Activated naive CD4-positive, alpha-beta T cell treated with anti-CD3 and anti-CD28 coated beads for 36 hours (primary cell): ENCODE results near the gene SLC48A1. TPM values are rescaled to one million over a fixed set of nuclear protein-coding genes. Genes with fewer than 3 reads are reported as not detected.

Experiments used
- CTCF ChIA-PET: fragments of 350-600 bp; sonication (Branson Sonifier 250); formaldehyde crosslinking; loops from one replicate; lab custom pipeline; 2021; ENCODE audit warnings: antibody characterized with exemption; lab: Charles Lee
- DNase-seq: peaks from one replicate; pipeline ENCODE4 v3.0.0-alpha.2; 2020
- H3K27ac Mint-ChIP-seq: one replicate; pipeline ENCODE4 v1.8.0; 2021; ENCODE audit warnings: mild to moderate bottlenecking, mixed read lengths
- H3K27me3 Mint-ChIP-seq: one replicate; pipeline ENCODE4 v1.8.0; 2021; ENCODE audit warnings: low read depth, mixed read lengths
- H3K36me3 Mint-ChIP-seq: one replicate; pipeline ENCODE4 v1.8.0; 2021; ENCODE audit warnings: low read depth, mixed read lengths
- H3K4me1 Mint-ChIP-seq: one replicate; pipeline ENCODE4 v1.8.0; 2021; ENCODE audit warnings: low read depth, mixed read lengths
- H3K4me3 Mint-ChIP-seq: one replicate; pipeline ENCODE4 v1.8.0; 2021; ENCODE audit warnings: mild to moderate bottlenecking, moderate library complexity, mixed read lengths
- H3K9me3 Mint-ChIP-seq: one replicate; pipeline ENCODE4 v1.8.0; 2021; ENCODE audit warnings: mixed read lengths
- intact Hi-C: fragments of 100-400 bp; cut with micrococcal nuclease; formaldehyde crosslinking; loops from one replicate; pipeline ENCODE4 v1.15.1; 2023
- total RNA-seq, 2 experiments: library from RNA; stranded (reverse); gene quantifications; one replicate each; pipeline ENCODE4 v1.2.3, GENCODE V29; 2021

SLC48A1 gene
- total RNA-seq, 2 experiments from 2014 or later, result 16.6 to 21.0 TPM

GRCh38 chr12:47736877-47737676 is 36.0 kb upstream of the SLC48A1 start:
- intact Hi-C loops, result no loop called here
- CTCF ChIA-PET, result interaction anchor here (0.6 to 12.6 kb wide), 7 partner anchors 18 to 274 kb away, joined by 3 to 728 read pairs (median 4); partner anchors contain the start of gene SLC48A1
- Mint-ChIP-seq H3K27ac (no peak overlapping the region), H3K9me3 (no peaks in the 10 kb centered on the region), H3K27me3 (no peaks in the 10 kb centered on the region), H3K4me1 (peaks cover 16% of the 10 kb centered on the region), H3K36me3 (no peaks in the 10 kb centered on the region), H3K4me3 (no peak overlapping the region)
- DNase-seq, result no peak

GRCh38 chr12:47737936-47738594 is 35.0 kb upstream of the SLC48A1 start:
- Mint-ChIP-seq H3K27ac (no peak overlapping the region), H3K9me3 (no peaks in the 10 kb centered on the region), H3K36me3 (no peaks in the 10 kb centered on the region), H3K4me1 (peaks cover 19% of the 10 kb centered on the region), H3K27me3 (no peaks in the 10 kb centered on the region), H3K4me3 (no peak overlapping the region)
- intact Hi-C loops, result no loop called here
- CTCF ChIA-PET, result interaction anchor here (10.6 to 12.6 kb wide), 2 partner anchors 36 to 99 kb away, joined by 440 to 728 read pairs; partner anchors contain the start of gene SLC48A1
- DNase-seq, result no peak

- Mint-ChIP-seq H3K36me3 (no peaks in the 10 kb centered on the region), H3K4me3 (no peak overlapping the region), H3K4me1 (peaks cover 19% of the 10 kb centered on the region), H3K27ac (no peak overlapping the region), H3K9me3 (no peaks in the 10 kb centered on the region), H3K27me3 (no peaks in the 10 kb centered on the region)
- CTCF ChIA-PET, result interaction anchor here (5.9 to 12.6 kb wide), 4 partner anchors 19 to 98 kb away, joined by 121 to 728 read pairs (median 364); partner anchors contain the start of genes RAPGEF3 and SLC48A1
- DNase-seq, result no peak
- intact Hi-C loops, result no loop called here
Measured at GRCh38 chr12:47739297-47739696, 33.7 kb upstream of the SLC48A1 start.

GRCh38 chr12:47739979-47740378 is 33.1 kb upstream of the SLC48A1 start:
- H3K27ac Mint-ChIP-seq, result no peak overlapping the region
- H3K36me3 Mint-ChIP-seq, result no peaks in the 10 kb centered on the region
- H3K27me3 Mint-ChIP-seq, result no peaks in the 10 kb centered on the region
- CTCF ChIA-PET, result interaction anchor here (1.5 to 12.6 kb wide), 7 partner anchors 18 to 707 kb away, joined by 4 to 728 read pairs (median 121); partner anchors contain the start of genes RAPGEF3 and SLC48A1
- DNase-seq, result no peak
- no peaks in the 10 kb centered on the region for H3K9me3 Mint-ChIP-seq
- peaks cover 19% of the 10 kb centered on the region for H3K4me1 Mint-ChIP-seq
- H3K4me3 Mint-ChIP-seq, result no peak overlapping the region
- intact Hi-C loops, result loop anchor here (5.0 to 10.0 kb wide), 2 partner anchors 207 to 425 kb away; no protein-coding TSS in a partner anchor

GRCh38 chr12:47740606-47741339 is 32.3 kb upstream of the SLC48A1 start:
- DNase-seq, result no peak
- CTCF ChIA-PET, result interaction anchor here (0.8 to 12.6 kb wide), 15 partner anchors 10 to 708 kb away, joined by 3 to 728 read pairs (median 22); partner anchors contain the start of genes ENDOU, RAPGEF3 and SLC48A1
- Mint-ChIP-seq H3K9me3 (no peaks in the 10 kb centered on the region), H3K4me3 (no peak overlapping the region), H3K36me3 (no peaks in the 10 kb centered on the region), H3K27ac (no peak overlapping the region), H3K4me1 (peaks cover 19% of the 10 kb centered on the region), H3K27me3 (no peaks in the 10 kb centered on the region)
- intact Hi-C loops, result loop anchor here (5.0 to 10.0 kb wide), 2 partner anchors 207 to 424 kb away; no protein-coding TSS in a partner anchor

GRCh38 chr12:47741340-47741703 is 31.7 kb upstream of the SLC48A1 start:
- intact Hi-C loops, result loop anchor here (5.0 to 10.0 kb wide), 2 partner anchors 206 to 423 kb away; no protein-coding TSS in a partner anchor
- CTCF ChIA-PET, result interaction anchor here (0.6 to 12.6 kb wide), 26 partner anchors 10 to 1002 kb away, joined by 3 to 728 read pairs (median 13); partner anchors contain the start of genes ENDOU, RAPGEF3, RPAP3 and SLC48A1
- Mint-ChIP-seq H3K36me3 (no peaks in the 10 kb centered on the region), H3K4me1 (peaks cover 19% of the 10 kb centered on the region), H3K9me3 (no peaks in the 10 kb centered on the region), H3K27ac (no peak overlapping the region), H3K4me3 (no peak overlapping the region), H3K27me3 (no peaks in the 10 kb centered on the region)
- DNase-seq, result peak; percentile 65

GRCh38 chr12:47742253-47742825 is 30.7 kb upstream of the SLC48A1 start:
- intact Hi-C loops, result loop anchor here (1.0 to 10.0 kb wide), 9 partner anchors 16 to 422 kb away; partner anchors contain the start of gene RAPGEF3
- Mint-ChIP-seq H3K27me3 (peaks cover 2% of the 10 kb centered on the region), H3K9me3 (no peaks in the 10 kb centered on the region), H3K4me3 (no peak overlapping the region), H3K36me3 (no peaks in the 10 kb centered on the region), H3K4me1 (peaks cover 19% of the 10 kb centered on the region), H3K27ac (no peak overlapping the region)
- DNase-seq, result peak; percentile 87
- CTCF ChIA-PET, result interaction anchor here (0.6 to 12.6 kb wide), 44 partner anchors 9 to 1003 kb away, joined by 3 to 728 read pairs (median 6); partner anchors contain the start of genes ASB8, ENDOU, RAPGEF3 and RPAP3

GRCh38 chr12:47743311-47743860 is 29.7 kb upstream of the SLC48A1 start:
- Mint-ChIP-seq H3K4me1 (peaks cover 19% of the 10 kb centered on the region), H3K9me3 (no peaks in the 10 kb centered on the region), H3K4me3 (no peak overlapping the region), H3K36me3 (no peaks in the 10 kb centered on the region), H3K27me3 (peaks cover 2% of the 10 kb centered on the region), H3K27ac (no peak overlapping the region)
- no peak for DNase-seq
- intact Hi-C loops, result loop anchor here (2.0 to 10.0 kb wide), 3 partner anchors 15 to 421 kb away; partner anchors contain the start of gene RAPGEF3
- CTCF ChIA-PET, result interaction anchor here (0.8 to 12.6 kb wide), 33 partner anchors 8 to 421 kb away, joined by 3 to 728 read pairs (median 11); partner anchors contain the start of genes ASB8, ENDOU, RAPGEF3 and RPAP3

GRCh38 chr12:47744005-47744651 is 28.9 kb upstream of the SLC48A1 start:
- Mint-ChIP-seq H3K27me3 (peaks cover 2% of the 10 kb centered on the region), H3K9me3 (no peaks in the 10 kb centered on the region), H3K36me3 (no peaks in the 10 kb centered on the region), H3K27ac (no peak overlapping the region), H3K4me3 (no peak overlapping the region), H3K4me1 (peaks cover 17% of the 10 kb centered on the region)
- intact Hi-C loops, result loop anchor here (5.0 to 10.0 kb wide), 2 partner anchors 203 to 421 kb away; no protein-coding TSS in a partner anchor
- DNase-seq, result peak; percentile 84
- CTCF ChIA-PET, result interaction anchor here (0.5 to 12.6 kb wide), 21 partner anchors 9 to 687 kb away, joined by 3 to 728 read pairs (median 14); partner anchors contain the start of genes ENDOU, RAPGEF3, SLC48A1 and TMEM106C

GRCh38 chr12:47744778-47745436 is 28.1 kb upstream of the SLC48A1 start:
- CTCF ChIA-PET, result interaction anchor here (0.5 to 12.6 kb wide), 20 partner anchors 9 to 688 kb away, joined by 3 to 728 read pairs (median 16); partner anchors contain the start of genes ENDOU, RAPGEF3, SLC48A1 and TMEM106C
- no peak for DNase-seq
- Mint-ChIP-seq H3K4me3 (no peak overlapping the region), H3K4me1 (peaks cover 12% of the 10 kb centered on the region), H3K9me3 (no peaks in the 10 kb centered on the region), H3K27me3 (peaks cover 2% of the 10 kb centered on the region), H3K36me3 (no peaks in the 10 kb centered on the region), H3K27ac (no peak overlapping the region)
- intact Hi-C loops, result loop anchor here (5.0 to 10.0 kb wide), 2 partner anchors 202 to 420 kb away; no protein-coding TSS in a partner anchor
